Brain microvascular endothelial cell (primary cell): ENCODE measurements around the gene CAPN2.

ENCODE experiments used
- DNase-seq: peaks from one replicate; pipeline ENCODE4 v3.0.0-alpha.2; 2020
- H3K27ac ChIP-seq: fragments of 250-450 bp; sonication (Bioruptor Pico); 2 replicates; pipeline ENCODE4 v1.5.1; 2020; ENCODE audit warnings: mild to moderate bottlenecking, moderate library complexity
- H3K27me3 ChIP-seq: fragments of 250-450 bp; sonication (Bioruptor Pico); replicated peaks from 2 replicates; pipeline ENCODE4 v1.5.1; 2020; ENCODE audit warnings: mild to moderate bottlenecking
- H3K36me3 ChIP-seq: fragments of 250-450 bp; sonication (Bioruptor Pico); replicated peaks from 2 replicates; pipeline ENCODE4 v1.5.1; 2020; ENCODE audit warnings: mild to moderate bottlenecking
- H3K4me3 ChIP-seq: 2 replicates; pipeline ENCODE4 v1.5.1; 2011; ENCODE audit warnings: low read depth, mild to moderate bottlenecking, control low read depth, low read length, moderate library complexity
- CTCF ChIP-seq: IDR thresholded peaks from 2 replicates; pipeline ENCODE4 v1.5.1; 2011; ENCODE audit warnings: low read depth, mild to moderate bottlenecking, moderate library complexity, low read length, control low read depth, inconsistent platforms; ENCODE audit errors: missing control alignments
- in situ Hi-C: cut with HindIII; loops from 2 replicates; pipeline ENCODE4 v1.10.0; 2017; ENCODE audit warnings: low sequenced_read_pairs, low pct_ligation_motif_present

CAPN2 gene

GRCh38 chr1:223721658-223722607 is 9.6 kb downstream of the CAPN2 start:
- H3K4me3 ChIP-seq, result no peak overlapping the region
- no peak for DNase-seq
- H3K27me3 ChIP-seq, result no peaks in the 10 kb centered on the region
- peaks cover 82% of the 10 kb centered on the region for H3K36me3 ChIP-seq
- in situ Hi-C loops, result no loop called here
- H3K27ac ChIP-seq, result peak overlapping the region; percentile 79
- no peak for TF ChIP-seq CTCF

GRCh38 chr1:223723351-223723904 is 11.1 kb downstream of the CAPN2 start:
- H3K4me3 ChIP-seq, result no peak overlapping the region
- H3K27me3 ChIP-seq, result no peaks in the 10 kb centered on the region
- H3K36me3 ChIP-seq, result peaks cover 72% of the 10 kb centered on the region
- TF ChIP-seq CTCF, result no peak
- H3K27ac ChIP-seq, result no peak overlapping the region
- DNase-seq, result no peak
- in situ Hi-C loops, result no loop called here

GRCh38 chr1:223724376-223724775 is 12.0 kb downstream of the CAPN2 start:
- H3K4me3 ChIP-seq, result no peak overlapping the region
- in situ Hi-C loops, result no loop called here
- no peak overlapping the region for H3K27ac ChIP-seq
- DNase-seq, result no peak
- no peak for TF ChIP-seq CTCF
- no peaks in the 10 kb centered on the region for H3K27me3 ChIP-seq
- peaks cover 71% of the 10 kb centered on the region for H3K36me3 ChIP-seq

GRCh38 chr1:223725578-223725977 is 13.2 kb downstream of the CAPN2 start:
- Histone ChIP-seq H3K27me3 (no peaks in the 10 kb centered on the region), H3K36me3 (peaks cover 60% of the 10 kb centered on the region), H3K4me3 (no peak overlapping the region), H3K27ac (peak overlapping the region; percentile 78)
- DNase-seq, result no peak
- in situ Hi-C loops, result no loop called here
- no peak for TF ChIP-seq CTCF

GRCh38 chr1:223726380-223727001 is 14.2 kb downstream of the CAPN2 start:
- peaks cover 54% of the 10 kb centered on the region for H3K36me3 ChIP-seq
- no peaks in the 10 kb centered on the region for H3K27me3 ChIP-seq
- no peak for TF ChIP-seq CTCF
- no peak overlapping the region for H3K4me3 ChIP-seq
- in situ Hi-C loops, result no loop called here
- peak; percentile 97 for DNase-seq
- H3K27ac ChIP-seq, result peak overlapping the region; percentile 78
